Kidney (tissue), 14 donors: Measurements from ENCODE around the gene AHDC1. TPM values are rescaled to one million over a fixed set of nuclear protein-coding genes. Genes with fewer than 3 reads are reported as not detected.

Experiments used
- DNase-seq, 5 donors: peaks; one replicate each; pipeline ENCODE4 v3.0.0-alpha.2; 2013 to 2020
- FAIRE-seq: peaks from 2 replicates; lab custom pipeline; 2012; peaks lifted over from hg19 to GRCh38; lab: Jason Lieb, UNC
- H3K27ac ChIP-seq, 2 donors: one replicate each; pipeline ENCODE4 v1.7.0; 2013; ENCODE audit warnings: low read depth in 2 of 2, low read length in 2 of 2, inconsistent platforms in 1 of 2
- H3K27me3 ChIP-seq: one replicate; pipeline ENCODE4 v1.7.1; 2013; ENCODE audit warnings: low read length, inconsistent platforms; ENCODE audit not compliant: control insufficient read depth, insufficient read depth
- H3K36me3 ChIP-seq, 3 donors: one replicate each; pipeline versions ENCODE4 v1.7.0 to v1.7.1; 2013; ENCODE audit warnings: low read length in 3 of 3, control low read depth in 1 of 3, inconsistent platforms in 1 of 3; ENCODE audit not compliant: insufficient read depth in 3 of 3, control insufficient read depth in 2 of 3
- H3K4me1 ChIP-seq, 3 donors: one replicate each; pipeline versions ENCODE4 v1.7.0 to v1.7.1; 2013; ENCODE audit warnings: low read length in 3 of 3, inconsistent platforms in 1 of 3, low read depth in 1 of 3; ENCODE audit not compliant: control insufficient read depth in 2 of 3, insufficient read depth in 2 of 3
- H3K4me3 ChIP-seq, 3 donors: one replicate each; pipeline versions ENCODE4 v1.7.0 to v1.8.1; 2013; ENCODE audit warnings: low read length in 3 of 3, control low read depth in 1 of 3, inconsistent platforms in 1 of 3
- H3K9ac ChIP-seq, 3 donors: one replicate each; pipeline versions ENCODE4 v1.7.0 to v1.7.1; 2013; ENCODE audit warnings: low read length in 3 of 3, control low read depth in 1 of 3, inconsistent platforms in 1 of 3
- H3K9me3 ChIP-seq, 3 donors: one replicate each; pipeline versions ENCODE4 v1.7.0 to v1.7.1; 2013; ENCODE audit warnings: low read length in 3 of 3, control low read depth in 1 of 3, inconsistent platforms in 1 of 3; ENCODE audit not compliant: control insufficient read depth in 2 of 3, insufficient read depth in 1 of 3
- CTCF ChIP-seq: IDR thresholded peaks from 3 replicates; pipeline ENCODE4 v1.5.1; 2012; ENCODE audit warnings: mild to moderate bottlenecking, moderate library complexity, borderline replicate concordance; ENCODE audit not compliant: insufficient read depth; ENCODE audit errors: extremely low read depth
- intact Hi-C: fragments of 100-400 bp; cut with DNase I; formaldehyde crosslinking; loops from one replicate; pipeline ENCODE4 v1.11.1; 2022
- polyA plus RNA-seq: library from polyadenylated mRNA; stranded (reverse); fragments of 350-450 nt; fragmentation: Illumina TruSeq; extraction: RNeasy Lipid Tissue Mini Kit (QIAGEN cat#74804); gene quantifications from one replicate; pipeline ENCODE4 v1.2.3, GENCODE V29; 2014; ENCODE audit warnings: low read depth, low replicate concordance; ENCODE audit not compliant: insufficient read depth
- total RNA-seq: library from RNA; stranded (reverse); fragmentation: NEBNext Ultra II Directional; extraction: Animal tissue kit (Norgen Biotek cat#: 25700); gene quantifications from one replicate; pipeline ENCODE4 v1.2.1, GENCODE V29; 2021
- donor health status: control.
- donor health status: control.
- donor health status: control.
- donor health status: control.
- donor health status: control.
- donor health status: DM: yes; HTN: yes; CAD: no.
- donor health status: Normal renal cell carcinoma (clear cell type).

AHDC1 gene
- total and polyA plus RNA-seq, 2 donors from 2014 or later = 8.5 to 48.2 TPM

- Histone ChIP-seq H3K4me1 (peaks cover 0 to 13% (median 12%) of the 10 kb centered on the region in 3 donors), H3K36me3 (peaks cover 0 to 3% (median 0%) of the 10 kb centered on the region in 3 donors), H3K27me3 (no peaks in the 10 kb centered on the region), H3K9me3 (no peaks in the 10 kb centered on the region), H3K4me3 (peak overlapping the region; percentile 99), H3K9ac (peak overlapping the region; percentile 69 to 98 (median 96)), H3K27ac (peak overlapping the region; percentile 97 to 98)
- peak in 2 of 5 donors; percentile 57 to 66 for DNase-seq
- no peak for TF ChIP-seq CTCF
- no peak for FAIRE-seq
- intact Hi-C loops = no loop called here
Measured at GRCh38 chr1:27487966-27488884, 115.7 kb downstream of the AHDC1 start.

- no peak overlapping the region for H3K9ac ChIP-seq
- H3K27ac ChIP-seq = no peak overlapping the region
- H3K4me3 ChIP-seq = no peak overlapping the region
- no peak for DNase-seq
- TF ChIP-seq CTCF = no peak
- peaks cover 0 to 16% (median 7%) of the 10 kb centered on the region in 3 donors for H3K4me1 ChIP-seq
- peaks cover 0 to 3% (median 0%) of the 10 kb centered on the region in 3 donors for H3K36me3 ChIP-seq
- intact Hi-C loops = no loop called here
- H3K9me3 ChIP-seq = no peaks in the 10 kb centered on the region
- no peaks in the 10 kb centered on the region for H3K27me3 ChIP-seq
- no peak for FAIRE-seq
Measured at GRCh38 chr1:27485363-27485762, 118.6 kb downstream of the AHDC1 start.

Other genes starting within 250 kb of the AHDC1 start
- gene MAP3K6, start 237.2 kb downstream of the AHDC1 start, total RNA-seq = 86.7 TPM
- 59.7 TPM for gene MAP3K6, start 237.2 kb downstream of the AHDC1 start, polyA plus RNA-seq
- 7.9 TPM for gene FCN3, start 229.3 kb downstream of the AHDC1 start, total RNA-seq
- 240 TPM for gene FCN3, start 229.3 kb downstream of the AHDC1 start, polyA plus RNA-seq
- 0.63 TPM for gene CD164L2, start 220.8 kb downstream of the AHDC1 start, total RNA-seq
- 1.1 TPM for gene CD164L2, start 220.8 kb downstream of the AHDC1 start, polyA plus RNA-seq
- gene GPR3, start 211.5 kb downstream of the AHDC1 start, total RNA-seq = 0.38 TPM
- 0.77 TPM for gene GPR3, start 211.5 kb downstream of the AHDC1 start, polyA plus RNA-seq
- gene WASF2, start 114.0 kb downstream of the AHDC1 start, total RNA-seq = 159 TPM
- 23.9 TPM for gene WASF2, start 114.0 kb downstream of the AHDC1 start, polyA plus RNA-seq
- 23.3 TPM for gene FGR, start 31.0 kb upstream of the AHDC1 start, total RNA-seq
- 2.5 TPM for gene FGR, start 31.0 kb upstream of the AHDC1 start, polyA plus RNA-seq
- gene IFI6, start 68.0 kb upstream of the AHDC1 start, total RNA-seq = 69.5 TPM
- gene IFI6, start 68.0 kb upstream of the AHDC1 start, polyA plus RNA-seq = 148 TPM
- 17.0 TPM for gene FAM76A, start 121.8 kb upstream of the AHDC1 start, total RNA-seq
- 5.9 TPM for gene FAM76A, start 121.8 kb upstream of the AHDC1 start, polyA plus RNA-seq
- gene STX12, start 169.1 kb upstream of the AHDC1 start, total RNA-seq = 49.0 TPM
- 27.9 TPM for gene STX12, start 169.1 kb upstream of the AHDC1 start, polyA plus RNA-seq
- 38.6 TPM for gene PPP1R8, start 226.6 kb upstream of the AHDC1 start, total RNA-seq
- gene PPP1R8, start 226.6 kb upstream of the AHDC1 start, polyA plus RNA-seq = 21.8 TPM